Fibroblast of villous mesenchyme (primary cell): ENCODE measurements around the gene SMG5. TPM values are rescaled to one million over a fixed set of nuclear protein-coding genes. Genes with fewer than 3 reads are reported as not detected.

Experiments
- DNase-seq: peaks from one replicate; pipeline ENCODE4 v3.0.0-alpha.2; 2010; ENCODE audit warnings: low read depth
- H3K4me3 ChIP-seq: 2 replicates; pipeline ENCODE4 v1.5.1; 2011; ENCODE audit warnings: low read depth, mild to moderate bottlenecking, low read length
- total RNA-seq: library from RNA; depleted of rRNA; stranded (reverse); fragments of >200 nt; gene quantifications from 2 replicates; pipeline ENCODE4 v1.2.3, GENCODE V29; 2012
- TF ChIP-seq, protein P1 (sequence below): IDR thresholded peaks from 2 replicates; pipeline ENCODE4 v1.5.1; 2012; ENCODE audit warnings: low read depth, mild to moderate bottlenecking, low read length; ENCODE audit not compliant: insufficient read depth

The SMG5 gene
- total RNA-seq, 1 donor, result 63.5 TPM

DNA sequence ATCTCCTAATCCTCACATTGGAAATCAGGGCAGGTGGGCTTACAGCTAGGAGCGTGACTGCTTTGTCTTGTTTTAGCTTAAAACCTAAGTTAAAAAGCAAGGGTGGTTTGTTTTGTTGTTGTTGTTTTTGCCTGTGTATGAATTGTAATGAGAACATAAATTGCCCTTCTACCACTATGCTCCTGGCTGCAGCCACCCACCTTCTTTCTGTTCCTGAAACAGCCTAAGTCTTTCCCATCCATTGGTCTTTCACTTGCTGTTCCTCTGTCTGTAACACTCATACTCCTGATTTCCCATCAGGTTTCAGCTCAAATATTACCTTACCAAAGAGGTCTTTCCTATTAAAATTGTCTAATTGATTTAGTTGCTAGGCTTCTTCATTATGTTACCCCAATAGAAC is 896 bp upstream of the SMG5 start:
- TF ChIP-seq, protein P1, sequence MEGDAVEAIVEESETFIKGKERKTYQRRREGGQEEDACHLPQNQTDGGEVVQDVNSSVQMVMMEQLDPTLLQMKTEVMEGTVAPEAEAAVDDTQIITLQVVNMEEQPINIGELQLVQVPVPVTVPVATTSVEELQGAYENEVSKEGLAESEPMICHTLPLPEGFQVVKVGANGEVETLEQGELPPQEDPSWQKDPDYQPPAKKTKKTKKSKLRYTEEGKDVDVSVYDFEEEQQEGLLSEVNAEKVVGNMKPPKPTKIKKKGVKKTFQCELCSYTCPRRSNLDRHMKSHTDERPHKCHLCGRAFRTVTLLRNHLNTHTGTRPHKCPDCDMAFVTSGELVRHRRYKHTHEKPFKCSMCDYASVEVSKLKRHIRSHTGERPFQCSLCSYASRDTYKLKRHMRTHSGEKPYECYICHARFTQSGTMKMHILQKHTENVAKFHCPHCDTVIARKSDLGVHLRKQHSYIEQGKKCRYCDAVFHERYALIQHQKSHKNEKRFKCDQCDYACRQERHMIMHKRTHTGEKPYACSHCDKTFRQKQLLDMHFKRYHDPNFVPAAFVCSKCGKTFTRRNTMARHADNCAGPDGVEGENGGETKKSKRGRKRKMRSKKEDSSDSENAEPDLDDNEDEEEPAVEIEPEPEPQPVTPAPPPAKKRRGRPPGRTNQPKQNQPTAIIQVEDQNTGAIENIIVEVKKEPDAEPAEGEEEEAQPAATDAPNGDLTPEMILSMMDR, result no peak
- H3K4me3 ChIP-seq, result peak overlapping the region; percentile 71
- DNase-seq, result no peak

DNA sequence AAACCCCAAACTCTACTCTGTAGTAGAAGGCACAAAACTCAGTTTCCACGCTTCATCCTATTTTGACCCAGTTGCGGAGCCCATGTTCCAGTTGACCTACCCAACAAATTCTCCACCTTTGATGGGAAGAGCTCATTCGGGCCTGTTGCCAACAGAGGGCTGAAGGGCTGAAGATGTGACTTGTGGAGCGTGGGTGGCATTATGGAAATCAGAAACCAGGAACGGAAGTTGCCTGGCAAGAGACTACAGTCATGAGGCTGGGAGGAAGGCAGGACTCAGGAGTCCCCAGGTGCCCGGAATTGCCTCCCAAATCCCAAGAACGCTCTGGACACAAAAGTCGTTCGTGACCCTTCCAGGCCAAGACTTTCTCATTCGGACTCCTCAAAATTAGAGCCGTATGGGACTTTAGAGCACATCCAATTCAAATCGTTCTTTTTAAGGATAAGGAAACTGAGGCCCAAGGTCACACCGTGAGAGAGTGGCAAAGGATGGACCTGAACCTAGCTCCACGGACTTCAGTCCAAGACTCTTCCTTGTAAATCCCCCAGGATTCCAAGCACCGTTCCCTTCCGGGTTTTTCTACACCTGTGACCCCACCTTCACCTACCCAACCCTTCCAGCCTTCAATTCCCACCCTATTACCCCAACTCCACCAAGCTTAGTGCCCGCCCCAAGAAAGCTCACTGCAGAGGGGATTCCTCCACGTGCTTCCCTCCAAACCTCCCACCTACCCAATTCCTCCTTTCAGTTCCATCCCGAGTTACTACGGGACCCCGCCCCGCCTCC is 739 bp downstream of the SMG5 start:
- H3K4me3 ChIP-seq, result peak overlapping the region; percentile 71
- TF ChIP-seq, protein P1, result no peak
- no peak for DNase-seq

DNA sequence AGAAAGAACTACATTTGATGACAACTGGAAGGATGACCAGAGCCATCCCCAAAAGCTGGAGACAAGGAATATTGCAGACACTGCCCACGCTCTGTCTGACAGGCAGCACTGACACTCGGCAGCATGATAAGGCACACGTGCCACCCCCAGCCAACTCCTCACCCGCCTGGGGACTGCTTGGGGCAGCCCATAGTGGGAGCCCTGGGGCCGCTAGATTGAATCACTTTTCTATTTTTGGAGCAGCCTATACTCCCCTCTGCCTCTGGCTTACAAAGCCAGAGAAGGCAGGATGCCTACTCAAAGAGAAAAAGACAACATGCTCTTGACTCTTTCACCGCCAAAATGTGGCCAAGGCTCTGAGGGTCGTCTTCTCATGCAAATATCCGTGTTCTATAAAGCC is 1.3 kb downstream of the SMG5 start:
- H3K4me3 ChIP-seq, result peak overlapping the region; percentile 71
- no peak for DNase-seq
- TF ChIP-seq, protein P1, result no peak

DNA sequence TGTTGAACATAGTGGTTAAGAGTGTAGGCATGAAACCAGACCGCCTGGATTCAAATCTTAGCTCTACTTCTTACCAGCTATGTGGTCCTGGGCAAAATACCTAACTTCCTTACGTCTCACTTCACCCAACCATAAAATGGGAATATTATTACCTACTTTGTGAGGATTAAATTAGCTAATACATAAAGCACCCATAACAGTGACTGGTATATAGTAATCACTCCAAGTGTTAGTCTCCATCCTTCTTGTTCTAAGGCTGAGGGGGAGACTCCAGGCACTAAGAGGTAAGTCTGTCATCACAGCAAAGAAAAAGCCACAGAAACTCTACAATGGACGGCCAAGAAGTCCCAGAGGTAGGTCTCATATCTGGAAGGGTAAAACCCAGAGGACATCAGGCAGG is 2.8 kb downstream of the SMG5 start:
- TF ChIP-seq, protein P1, result no peak
- H3K4me3 ChIP-seq, result no peak overlapping the region
- no peak for DNase-seq

DNA sequence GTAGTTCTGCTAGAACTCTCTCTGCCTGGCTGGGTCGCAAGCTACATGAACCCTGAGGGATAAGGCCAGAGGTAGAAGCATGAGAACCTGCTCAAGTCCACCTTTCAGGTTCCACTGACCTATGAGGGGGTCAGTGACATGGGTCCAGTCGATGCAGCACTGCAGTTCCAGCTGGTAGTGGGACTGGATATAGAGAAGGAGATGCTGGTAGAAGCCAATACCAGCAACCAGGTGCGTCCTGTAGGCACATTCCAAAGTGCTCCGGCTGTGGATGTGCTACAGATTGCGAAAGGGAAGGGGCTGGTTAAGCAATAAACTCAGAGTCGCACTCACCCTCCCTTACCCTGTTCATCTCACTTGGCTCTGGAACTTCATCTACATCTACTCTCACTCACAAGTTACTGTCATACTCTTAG is 5.7 kb downstream of the SMG5 start:
- H3K4me3 ChIP-seq, result no peak overlapping the region
- DNase-seq, result peak; percentile 60
- TF ChIP-seq, protein P1, result no peak

DNA sequence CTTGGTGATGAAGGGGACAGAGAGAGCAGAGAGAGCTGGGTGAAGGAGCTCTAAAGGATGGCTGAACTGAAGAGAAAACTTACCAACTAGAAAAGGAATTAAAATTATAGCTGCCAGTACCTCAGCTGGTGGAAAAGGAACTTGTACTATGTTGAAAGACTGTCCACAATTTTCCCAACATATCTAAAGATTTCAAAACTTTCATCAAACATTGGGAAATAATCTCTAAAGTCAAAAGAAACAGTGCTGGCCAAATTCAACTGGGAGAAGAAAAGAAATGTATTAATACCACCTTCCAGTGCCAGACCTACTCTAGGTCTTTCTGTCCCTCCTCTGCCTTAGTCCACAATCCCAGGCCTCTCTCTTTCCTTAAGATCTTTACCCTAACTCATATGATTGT is 6.1 kb downstream of the SMG5 start:
- peak; percentile 58 for DNase-seq
- TF ChIP-seq, protein P1, result no peak
- no peak overlapping the region for H3K4me3 ChIP-seq

DNA sequence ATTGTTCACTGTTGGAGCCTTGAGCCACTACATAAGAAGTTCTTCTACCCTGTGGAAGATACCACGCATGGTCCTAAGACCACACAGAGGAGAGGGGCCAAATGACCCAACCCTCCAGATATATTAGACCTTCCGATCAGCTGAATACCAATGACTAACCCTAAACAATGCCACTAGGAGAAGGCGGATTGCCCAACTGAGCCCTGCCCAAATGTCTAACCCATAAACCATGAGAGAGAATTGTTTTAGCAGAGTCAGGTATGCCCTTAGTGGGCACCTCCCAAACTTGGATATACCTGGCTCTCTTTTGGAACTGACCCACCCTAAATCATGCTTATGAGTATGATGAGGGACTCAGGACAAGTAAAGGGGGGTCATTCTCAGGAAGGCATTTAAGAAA is 12.3 kb downstream of the SMG5 start:
- no peak overlapping the region for H3K4me3 ChIP-seq
- DNase-seq, result no peak
- TF ChIP-seq, protein P1, result no peak
